H9 (cell line): ENCODE results near the gene ASB10. TPM values are rescaled to one million over a fixed set of nuclear protein-coding genes. Genes with fewer than 3 reads are reported as not detected.

ENCODE experiments used
- DNase-seq: peaks from one replicate; pipeline ENCODE4 v3.0.0-alpha.2; 2017
- H2AFZ ChIP-seq: one replicate; pipeline ENCODE4 v1.6.1; 2013; ENCODE audit warnings: mild to moderate bottlenecking, low read length, control low read depth, moderate library complexity
- H2AK5ac ChIP-seq: 2 replicates; pipeline ENCODE4 v1.6.1; 2013; ENCODE audit warnings: low read length, control low read depth, mixed read lengths; ENCODE audit not compliant: insufficient read length
- H2BK120ac ChIP-seq: one replicate; pipeline ENCODE4 v1.6.1; 2013; ENCODE audit warnings: low read depth, mild to moderate bottlenecking, low read length, control low read depth, inconsistent platforms; ENCODE audit not compliant: poor library complexity, severe bottlenecking
- H2BK12ac ChIP-seq: 2 replicates; pipeline ENCODE4 v1.6.1; 2013; ENCODE audit warnings: low read length, control low read depth, mixed read lengths, low read depth; ENCODE audit not compliant: insufficient read length
- H2BK15ac ChIP-seq: 2 replicates; pipeline ENCODE4 v1.6.1; 2013; ENCODE audit warnings: low read depth, low read length, control low read depth
- H2BK20ac ChIP-seq: one replicate; pipeline ENCODE4 v1.6.1; 2013; ENCODE audit warnings: low read depth, mild to moderate bottlenecking, low read length, control low read depth, inconsistent platforms; ENCODE audit not compliant: poor library complexity, severe bottlenecking
- H2BK5ac ChIP-seq: 2 replicates; pipeline ENCODE4 v1.6.1; 2013; ENCODE audit warnings: low read length, control low read depth, mixed read lengths; ENCODE audit not compliant: insufficient read length
- H3K14ac ChIP-seq: 2 replicates; pipeline ENCODE4 v1.6.1; 2013; ENCODE audit warnings: low read length, control low read depth; ENCODE audit not compliant: insufficient read depth
- H3K18ac ChIP-seq: 2 replicates; pipeline ENCODE4 v1.6.1; 2013; ENCODE audit warnings: low read depth, mild to moderate bottlenecking, mixed read lengths, low read length, control low read depth; ENCODE audit not compliant: insufficient read length
- H3K23ac ChIP-seq: 2 replicates; pipeline ENCODE4 v1.6.1; 2013; ENCODE audit warnings: low read length, control low read depth, mixed read lengths, low read depth; ENCODE audit not compliant: insufficient read length
- H3K23me2 ChIP-seq: 2 replicates; pipeline ENCODE4 v1.6.1; 2013; ENCODE audit warnings: low read depth, mild to moderate bottlenecking, mixed read lengths, low read length, control low read depth; ENCODE audit not compliant: insufficient read length, poor library complexity, severe bottlenecking
- H3K27ac ChIP-seq: 2 replicates; pipeline ENCODE4 v1.5.1; 2013; ENCODE audit warnings: low read length, control low read depth, mixed read lengths, low read depth; ENCODE audit not compliant: insufficient read length
- H3K27me3 ChIP-seq: 2 replicates; pipeline ENCODE4 v1.6.1; 2013; ENCODE audit warnings: low read length, control low read depth, inconsistent platforms; ENCODE audit not compliant: insufficient read depth
- H3K4ac ChIP-seq: 2 replicates; pipeline ENCODE4 v1.6.1; 2013; ENCODE audit warnings: low read depth, mild to moderate bottlenecking, control low read depth, inconsistent platforms, low read length, moderate library complexity
- H3K4me1 ChIP-seq: 2 replicates; pipeline ENCODE4 v1.6.1; 2013; ENCODE audit warnings: low read length, control low read depth, inconsistent platforms; ENCODE audit not compliant: insufficient read depth
- H3K4me2 ChIP-seq: 2 replicates; pipeline ENCODE4 v1.6.1; 2013; ENCODE audit warnings: low read length, control low read depth, mixed read lengths; ENCODE audit not compliant: insufficient read length, insufficient read depth
- H3K56ac ChIP-seq: 2 replicates; pipeline ENCODE4 v1.6.1; 2013; ENCODE audit warnings: low read depth, mild to moderate bottlenecking, mixed read lengths, low read length, control low read depth; ENCODE audit not compliant: insufficient read length
- H3K79me1 ChIP-seq: 2 replicates; pipeline ENCODE4 v1.6.1; 2013; ENCODE audit warnings: low read depth, mild to moderate bottlenecking, moderate library complexity, low read length, control low read depth, inconsistent platforms; ENCODE audit not compliant: insufficient read depth, poor library complexity, severe bottlenecking
- H3K79me2 ChIP-seq: 2 replicates; pipeline ENCODE4 v1.6.1; 2013; ENCODE audit warnings: low read length, control low read depth, inconsistent platforms; ENCODE audit not compliant: insufficient read depth
- H3K9ac ChIP-seq: 2 replicates; pipeline ENCODE4 v1.6.1; 2013; ENCODE audit warnings: low read length, control low read depth, mixed read lengths; ENCODE audit not compliant: insufficient read length; ENCODE audit errors: extremely low read depth
- H3K9me3 ChIP-seq: one replicate; pipeline ENCODE4 v1.6.1; 2013; ENCODE audit warnings: low read depth, low read length, inconsistent platforms; ENCODE audit not compliant: control insufficient read depth
- H3T11ph ChIP-seq: one replicate; pipeline ENCODE4 v1.6.1; 2013; ENCODE audit warnings: mild to moderate bottlenecking, low read length, control low read depth, inconsistent platforms
- H4K20me1 ChIP-seq: one replicate; pipeline ENCODE4 v1.6.1; 2013; ENCODE audit not compliant: control insufficient read depth, insufficient read length, insufficient read depth
- H4K5ac ChIP-seq: 2 replicates; pipeline ENCODE4 v1.6.1; 2013; ENCODE audit warnings: low read depth, mild to moderate bottlenecking, mixed read lengths, low read length, control low read depth; ENCODE audit not compliant: insufficient read length
- H4K8ac ChIP-seq: replicated peaks from 2 replicates; pipeline ENCODE4 v1.6.1; 2013; ENCODE audit warnings: low read length, control low read depth, mixed read lengths, low read depth; ENCODE audit not compliant: insufficient read length
- H4K91ac ChIP-seq: 2 replicates; pipeline ENCODE4 v1.6.1; 2013; ENCODE audit warnings: low read depth, mild to moderate bottlenecking, moderate library complexity, mixed read lengths, low read length, control low read depth; ENCODE audit not compliant: insufficient read length
- H3K27ac Mint-ChIP-seq, 3 experiments: 2 replicates in 2 of 3; 3 replicates in 1 of 3; pipeline ENCODE4 v1.8.0; 2020 to 2021; ENCODE audit warnings: mixed read lengths in 3 of 3, mild to moderate bottlenecking in 1 of 3, moderate library complexity in 1 of 3
- H3K27me3 Mint-ChIP-seq: 2 replicates; pipeline ENCODE4 v1.8.0; 2021; ENCODE audit warnings: low read depth, mild to moderate bottlenecking, moderate library complexity, mixed read lengths
- H3K36me3 Mint-ChIP-seq, 3 experiments: 2 replicates in 2 of 3; 3 replicates in 1 of 3; pipeline ENCODE4 v1.8.0; 2020 to 2021; ENCODE audit warnings: low read depth in 3 of 3, mixed read lengths in 3 of 3; ENCODE audit not compliant: insufficient read depth in 1 of 3
- H3K4me1 Mint-ChIP-seq, 2 experiments: 2 replicates each; pipeline ENCODE4 v1.8.0; 2020; ENCODE audit warnings: mixed read lengths in 2 of 2
- H3K4me3 Mint-ChIP-seq, 2 experiments: 2 replicates in 1 of 2; 3 replicates in 1 of 2; pipeline ENCODE4 v1.8.0; 2020 to 2021; ENCODE audit warnings: mild to moderate bottlenecking in 2 of 2, mixed read lengths in 2 of 2, moderate library complexity in 1 of 2
- H3K9me3 Mint-ChIP-seq, 2 experiments: 2 replicates in 1 of 2; 3 replicates in 1 of 2; pipeline ENCODE4 v1.8.0; 2020; ENCODE audit warnings: mild to moderate bottlenecking in 2 of 2, mixed read lengths in 2 of 2, moderate library complexity in 1 of 2
- WGBS: extraction: QIAGEN DNeasy Blood & Tissue Kit; methylation state at CpG from one replicate; pipeline ENCODE4 v1.1.7; 2013; ENCODE audit warnings: missing lambda C conversion rate, low lambda C conversion rate, mixed read lengths; ENCODE audit not compliant: insufficient read length; ENCODE audit errors: extremely low coverage; 5-methylcytosine and 5-hydroxymethylcytosine counted together
- total RNA-seq: library from RNA; stranded (reverse); gene quantifications from 2 replicates; pipeline ENCODE4 v1.2.1, GENCODE V29; 2021
- TF ChIP-seq, protein P1 (sequence below): fragments of 200-600 bp; sonication (generic); conservative IDR thresholded peaks from 3 replicates; pipeline ENCODE4 v1.8.0; 2021; ENCODE audit warnings: antibody characterized with exemption, mild to moderate bottlenecking

Gene ASB10
- total RNA-seq, 1 experiment from 2014 or later = not detected

DNA sequence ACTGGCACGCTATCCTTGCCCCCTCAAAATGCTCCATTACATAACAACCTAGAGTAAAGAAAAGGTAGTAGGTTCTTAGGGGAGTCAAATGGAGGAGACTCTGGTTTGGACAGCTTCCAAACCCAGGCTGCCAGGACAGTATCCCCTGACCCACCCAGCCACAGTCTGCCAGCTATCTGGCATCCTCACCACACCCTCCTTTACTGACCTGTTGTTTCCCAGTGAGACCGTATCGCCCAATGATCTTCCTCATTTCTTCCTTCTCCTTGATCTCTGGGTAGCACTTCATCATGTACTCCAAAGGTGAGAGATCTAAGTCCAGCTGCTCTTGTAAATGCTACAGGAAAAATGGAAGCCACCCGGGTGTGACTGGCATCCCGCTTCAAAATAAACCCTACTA, 28.3 kb upstream of the ASB10 start:
- Histone ChIP-seq H3K56ac (no peak overlapping the region), H4K91ac (no peak overlapping the region), H3K27ac (no peak overlapping the region), H2BK12ac (no peak overlapping the region), H3K23me2 (no peaks in the 10 kb centered on the region), H2BK5ac (no peak overlapping the region), H4K5ac (no peak overlapping the region), H3K79me1 (no peaks in the 10 kb centered on the region), H2AK5ac (no peak overlapping the region), H3K4ac (no peak overlapping the region), H2AFZ (no peak overlapping the region), H3K14ac (no peak overlapping the region), H3K23ac (no peak overlapping the region), H3K9ac (no peak overlapping the region), H2BK120ac (no peak overlapping the region), H4K8ac (no peak overlapping the region), H3K79me2 (no peaks in the 10 kb centered on the region), H3K18ac (no peak overlapping the region), H2BK15ac (no peak overlapping the region), H3K27me3 (no peaks in the 10 kb centered on the region), H3T11ph (no peak overlapping the region), H3K4me1 (peaks cover 4% of the 10 kb centered on the region; the same call in 1 of the 2 replicates), H4K20me1 (no peaks in the 10 kb centered on the region), H3K4me2 (no peak overlapping the region), H2BK20ac (no peak overlapping the region), H3K9me3 (no peaks in the 10 kb centered on the region)
- DNase-seq = no peak
- Mint-ChIP-seq H3K9me3 (no peaks in the 10 kb centered on the region), H3K27ac (no peak overlapping the region), H3K4me1 (peaks cover 7 to 8% of the 10 kb centered on the region in 2 experiments), H3K36me3 (peaks cover 50 to 83% (median 65%) of the 10 kb centered on the region in 3 experiments; a peak in 6 of 7 replicates), H3K4me3 (no peak overlapping the region), H3K27me3 (no peaks in the 10 kb centered on the region)
- WGBS = no CpG with 5 or more reads among the region's 5 CpGs
- TF ChIP-seq, protein P1, sequence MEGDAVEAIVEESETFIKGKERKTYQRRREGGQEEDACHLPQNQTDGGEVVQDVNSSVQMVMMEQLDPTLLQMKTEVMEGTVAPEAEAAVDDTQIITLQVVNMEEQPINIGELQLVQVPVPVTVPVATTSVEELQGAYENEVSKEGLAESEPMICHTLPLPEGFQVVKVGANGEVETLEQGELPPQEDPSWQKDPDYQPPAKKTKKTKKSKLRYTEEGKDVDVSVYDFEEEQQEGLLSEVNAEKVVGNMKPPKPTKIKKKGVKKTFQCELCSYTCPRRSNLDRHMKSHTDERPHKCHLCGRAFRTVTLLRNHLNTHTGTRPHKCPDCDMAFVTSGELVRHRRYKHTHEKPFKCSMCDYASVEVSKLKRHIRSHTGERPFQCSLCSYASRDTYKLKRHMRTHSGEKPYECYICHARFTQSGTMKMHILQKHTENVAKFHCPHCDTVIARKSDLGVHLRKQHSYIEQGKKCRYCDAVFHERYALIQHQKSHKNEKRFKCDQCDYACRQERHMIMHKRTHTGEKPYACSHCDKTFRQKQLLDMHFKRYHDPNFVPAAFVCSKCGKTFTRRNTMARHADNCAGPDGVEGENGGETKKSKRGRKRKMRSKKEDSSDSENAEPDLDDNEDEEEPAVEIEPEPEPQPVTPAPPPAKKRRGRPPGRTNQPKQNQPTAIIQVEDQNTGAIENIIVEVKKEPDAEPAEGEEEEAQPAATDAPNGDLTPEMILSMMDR = no peak
